A673 (cell line): ENCODE results near the gene SMYD3. TPM values are rescaled to one million over a fixed set of nuclear protein-coding genes. Genes with fewer than 3 reads are reported as not detected.

Experiments used
- BruUV-seq: library from RNA; stranded (reverse); fragments of 400-500 nt; replicated peaks from 2 replicates; lab custom pipeline; 2021; lab: Mats Ljungman, UMichigan
- CTCF ChIA-PET: fragments of 300-600 bp; sonication (Branson Sonifier 250); formaldehyde crosslinking; loops from one replicate; lab custom pipeline; 2022; ENCODE audit warnings: antibody characterized with exemption; lab: Charles Lee
- POLR2A ChIA-PET: fragments of 300-600 bp; sonication (Branson Sonifier 250); formaldehyde crosslinking; loops from one replicate; lab custom pipeline; 2022; ENCODE audit warnings: antibody characterized with exemption; ENCODE audit not compliant: low non-redundant PET; lab: Charles Lee
- DNase-seq: peaks from one replicate; pipeline ENCODE4 v3.0.0-alpha.2; 2015; ENCODE audit warnings: low spot score
- H3K27ac ChIP-seq: fragments of 200-600 bp; sonication (generic); 2 replicates; pipeline ENCODE4 v1.5.1; 2016; ENCODE audit warnings: mixed run types, low read depth, mild to moderate bottlenecking, mixed read lengths, antibody characterized with exemption, low read length; ENCODE audit not compliant: poor library complexity, severe bottlenecking
- H3K27me3 ChIP-seq: fragments of 200-600 bp; sonication (generic); replicated peaks from 2 replicates; pipeline ENCODE4 v1.6.1; 2017; ENCODE audit warnings: mixed run types, low read depth, mild to moderate bottlenecking, mixed read lengths, antibody characterized with exemption, low read length; ENCODE audit not compliant: insufficient read depth, poor library complexity
- H3K36me3 ChIP-seq: fragments of 200-600 bp; sonication (generic); 2 replicates; pipeline ENCODE4 v1.6.1; 2016; ENCODE audit warnings: mixed run types, mild to moderate bottlenecking, mixed read lengths, antibody characterized with exemption, low read length; ENCODE audit not compliant: insufficient read depth, poor library complexity, severe bottlenecking
- H3K4me1 ChIP-seq: fragments of 200-600 bp; sonication (generic); 2 replicates; pipeline ENCODE4 v1.6.1; 2017; ENCODE audit warnings: mixed run types, mild to moderate bottlenecking, mixed read lengths, antibody characterized with exemption, low read length; ENCODE audit not compliant: insufficient read depth, poor library complexity, severe bottlenecking
- H3K4me3 ChIP-seq: fragments of 200-600 bp; sonication (generic); 2 replicates; pipeline ENCODE4 v1.5.1; 2016; ENCODE audit warnings: low read depth, mixed run types, mild to moderate bottlenecking, mixed read lengths, low read length; ENCODE audit not compliant: poor library complexity, severe bottlenecking
- H3K9me3 ChIP-seq: fragments of 200-600 bp; sonication (generic); 2 replicates; pipeline ENCODE4 v1.6.1; 2016; ENCODE audit warnings: mixed run types, low read depth, mild to moderate bottlenecking, mixed read lengths, antibody characterized with exemption, low read length; ENCODE audit not compliant: poor library complexity, severe bottlenecking
- EZH2 ChIP-seq: fragments of 200-600 bp; sonication (generic); IDR thresholded peaks from 2 replicates; pipeline ENCODE4 v1.6.1; 2017; ENCODE audit warnings: borderline replicate concordance, low read depth, mild to moderate bottlenecking, mixed read lengths, antibody characterized with exemption, low read length; ENCODE audit not compliant: poor library complexity, severe bottlenecking
- intact Hi-C: fragments of 100-400 bp; cut with micrococcal nuclease; formaldehyde crosslinking; loops from one replicate; pipeline ENCODE4 v1.10.0; 2022; ENCODE audit not compliant: unreplicated experiment
- total RNA-seq: library from RNA; stranded (reverse); gene quantifications from 2 replicates; pipeline ENCODE4 v1.2.3, GENCODE V29; 2021
- TF ChIP-seq, protein P1 (sequence below): fragments of 300-800, 200-600 bp; sonication (generic); conservative IDR thresholded peaks from 2 replicates; pipeline ENCODE4 v1.5.1; 2017; ENCODE audit warnings: low read depth, mild to moderate bottlenecking, antibody characterized with exemption, low read length, moderate library complexity, mixed read lengths

The SMYD3 gene
- total RNA-seq, 1 experiment from 2014 or later = 29.0 TPM

- no peak for DNase-seq
- H3K4me3 ChIP-seq = no peak overlapping the region
- TF ChIP-seq, protein P1, sequence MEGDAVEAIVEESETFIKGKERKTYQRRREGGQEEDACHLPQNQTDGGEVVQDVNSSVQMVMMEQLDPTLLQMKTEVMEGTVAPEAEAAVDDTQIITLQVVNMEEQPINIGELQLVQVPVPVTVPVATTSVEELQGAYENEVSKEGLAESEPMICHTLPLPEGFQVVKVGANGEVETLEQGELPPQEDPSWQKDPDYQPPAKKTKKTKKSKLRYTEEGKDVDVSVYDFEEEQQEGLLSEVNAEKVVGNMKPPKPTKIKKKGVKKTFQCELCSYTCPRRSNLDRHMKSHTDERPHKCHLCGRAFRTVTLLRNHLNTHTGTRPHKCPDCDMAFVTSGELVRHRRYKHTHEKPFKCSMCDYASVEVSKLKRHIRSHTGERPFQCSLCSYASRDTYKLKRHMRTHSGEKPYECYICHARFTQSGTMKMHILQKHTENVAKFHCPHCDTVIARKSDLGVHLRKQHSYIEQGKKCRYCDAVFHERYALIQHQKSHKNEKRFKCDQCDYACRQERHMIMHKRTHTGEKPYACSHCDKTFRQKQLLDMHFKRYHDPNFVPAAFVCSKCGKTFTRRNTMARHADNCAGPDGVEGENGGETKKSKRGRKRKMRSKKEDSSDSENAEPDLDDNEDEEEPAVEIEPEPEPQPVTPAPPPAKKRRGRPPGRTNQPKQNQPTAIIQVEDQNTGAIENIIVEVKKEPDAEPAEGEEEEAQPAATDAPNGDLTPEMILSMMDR = no peak
- no peak for TF ChIP-seq EZH2
Observed at GRCh38 chr1:246320286-246320685, 186.8 kb downstream of the SMYD3 start.

DNA sequence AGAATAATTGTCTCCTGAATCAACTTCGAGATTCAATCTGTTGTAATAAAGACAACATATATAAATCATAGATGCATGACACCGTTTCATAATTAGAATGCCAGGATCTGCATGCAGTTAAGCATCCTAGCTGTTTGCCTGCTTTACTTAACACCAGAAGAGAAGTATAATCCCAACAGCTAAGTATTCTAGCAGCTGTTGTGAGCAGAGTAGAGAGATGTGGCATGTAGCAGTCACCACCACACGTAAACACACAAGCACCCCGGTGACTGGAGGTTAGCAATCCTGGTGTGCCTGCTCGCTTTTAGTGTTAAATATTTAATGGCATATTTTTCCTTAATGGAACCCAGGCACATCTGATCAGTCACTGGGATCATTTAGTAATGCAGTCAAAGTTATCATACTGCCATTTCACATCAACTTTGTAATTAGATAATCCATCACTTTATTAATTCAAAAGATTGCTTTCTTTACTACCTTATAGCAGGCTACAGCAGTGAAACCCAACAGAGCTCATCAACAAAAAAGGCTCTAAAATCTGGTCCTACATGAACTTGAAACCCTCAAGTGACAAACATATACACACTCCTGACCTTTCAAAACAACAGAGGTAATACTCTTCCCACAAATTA lies 187.9 kb downstream of the SMYD3 start:
- Histone ChIP-seq H3K27ac (no peak overlapping the region), H3K4me1 (peaks cover 10% of the 10 kb centered on the region), H3K36me3 (no peaks in the 10 kb centered on the region), H3K9me3 (no peaks in the 10 kb centered on the region), H3K4me3 (no peak overlapping the region), H3K27me3 (no peaks in the 10 kb centered on the region)
- intact Hi-C loops = no loop called here
- DNase-seq = no peak
- ChIA-PET CTCF (no interaction called here), POLR2A (no interaction called here)
- TF ChIP-seq, protein P1 = no peak
- TF ChIP-seq EZH2 = no peak
- no TSS peak for BruUV-seq

More at GRCh38 chr1:246320286-246320685, 186.8 kb downstream of the SMYD3 start:
- Histone ChIP-seq H3K36me3 (no peaks in the 10 kb centered on the region), H3K9me3 (no peaks in the 10 kb centered on the region), H3K4me1 (peaks cover 10% of the 10 kb centered on the region), H3K27ac (no peak overlapping the region), H3K27me3 (no peaks in the 10 kb centered on the region)
- intact Hi-C loops = no loop called here
- POLR2A ChIA-PET = no interaction called here
- BruUV-seq = no TSS peak
- CTCF ChIA-PET = no interaction called here

DNA sequence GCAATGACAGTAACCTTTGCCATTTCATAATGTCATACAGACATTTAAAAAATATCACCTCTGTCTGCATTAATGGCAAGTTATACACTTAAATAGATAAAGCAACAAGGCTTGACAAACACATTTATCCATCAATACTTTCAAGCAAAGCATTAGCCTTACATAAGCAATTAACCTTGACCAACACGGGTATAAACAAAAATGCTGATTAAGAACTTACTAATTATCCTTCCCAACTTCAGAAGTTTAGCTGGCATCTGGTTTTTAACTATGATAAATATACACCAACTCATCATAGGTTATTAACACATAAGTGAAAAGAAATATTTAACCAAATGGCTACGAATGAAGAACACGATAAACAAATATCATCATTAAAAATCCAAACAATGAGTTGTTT lies 188.5 kb downstream of the SMYD3 start:
- no peaks in the 10 kb centered on the region for H3K36me3 ChIP-seq
- DNase-seq = no peak
- no peaks in the 10 kb centered on the region for H3K9me3 ChIP-seq
- H3K4me1 ChIP-seq = peaks cover 10% of the 10 kb centered on the region
- no peak overlapping the region for H3K4me3 ChIP-seq
- no TSS peak for BruUV-seq
- intact Hi-C loops = no loop called here
- POLR2A ChIA-PET = no interaction called here
- CTCF ChIA-PET = no interaction called here
- no peak overlapping the region for H3K27ac ChIP-seq
- H3K27me3 ChIP-seq = no peaks in the 10 kb centered on the region
- TF ChIP-seq EZH2 = no peak
- TF ChIP-seq, protein P1 = no peak
